Heart left ventricle (tissue), 16 donors: Measurements from ENCODE around the gene INPP5D. TPM values are rescaled to one million over a fixed set of nuclear protein-coding genes. Genes with fewer than 3 reads are reported as not detected.

Source experiments
- ATAC-seq, 4 donors: fragments of 200-7000 bp; cut with Tn5 transposase; one replicate each; pipeline ENCODE4 v1.9.1; 2020 to 2022; ENCODE audit warnings: moderate library complexity in 4 of 4, mild to moderate bottlenecking in 3 of 4, moderate number of reproducible peaks in 1 of 4
- DNase-seq, 5 donors: peaks; one replicate each; pipeline ENCODE4 v3.0.0-alpha.2; 2020
- H3K27ac ChIP-seq, 12 donors: fragments of 200-600 bp; sonication (generic) in 4 of 12; one replicate each; pipeline versions ENCODE4 v1.5.0 to v1.8.0; 2016 to 2022; ENCODE audit warnings: mild to moderate bottlenecking in 2 of 12
- H3K27me3 ChIP-seq, 9 donors: fragments of 200-600 bp; sonication (generic) in 2 of 9; one replicate each; pipeline versions ENCODE4 v1.5.1 to v1.8.0; 2016 to 2022; ENCODE audit warnings: mild to moderate bottlenecking in 3 of 9
- H3K36me3 ChIP-seq, 9 donors: fragments of 200-600 bp; sonication (generic) in 2 of 9; one replicate each; pipeline versions ENCODE4 v1.5.0 to v1.8.0; 2018 to 2022; ENCODE audit warnings: mild to moderate bottlenecking in 2 of 9
- H3K4me1 ChIP-seq, 12 donors: fragments of 200-600 bp; sonication (generic) in 4 of 12; one replicate each; pipeline versions ENCODE4 v1.5.0 to v1.8.0; 2016 to 2022; ENCODE audit warnings: mild to moderate bottlenecking in 3 of 12
- H3K4me3 ChIP-seq, 12 donors: fragments of 200-600 bp; sonication (generic) in 4 of 12; one replicate each; pipeline versions ENCODE4 v1.5.0 to v1.8.0; 2017 to 2022; ENCODE audit warnings: mild to moderate bottlenecking in 9 of 12, moderate library complexity in 4 of 12
- H3K9me3 ChIP-seq, 12 donors: fragments of 200-600 bp; sonication (generic) in 4 of 12; one replicate each; pipeline versions ENCODE4 v1.5.0 to v1.8.0; 2016 to 2022; ENCODE audit warnings: mild to moderate bottlenecking in 1 of 12
- CTCF ChIP-seq, 12 donors: fragments of 200-600 bp; sonication (generic) in 4 of 12; IDR thresholded peaks; one replicate each; pipeline versions ENCODE4 v1.5.0 to v1.8.0; 2018 to 2022; ENCODE audit warnings: antibody characterized with exemption in 12 of 12, mild to moderate bottlenecking in 5 of 12
- POLR2A ChIP-seq, 2 donors: fragments of 450-650 bp; IDR thresholded peaks; one replicate each; pipeline ENCODE4 v1.6.1; 2017; ENCODE audit warnings: antibody characterized with exemption in 2 of 2, mild to moderate bottlenecking in 2 of 2, moderate library complexity in 2 of 2
- WGBS, 4 donors: extraction: QIAGEN DNeasy Blood & Tissue Kit in 2 of 4; methylation state at CpG; one replicate each; pipeline versions ENCODE4 v1.1.5 to v1.1.7; 2013 to 2018; 5-methylcytosine and 5-hydroxymethylcytosine counted together
- intact Hi-C, 10 donors: fragments of 100-400 bp; cut with DNase I; formaldehyde crosslinking; loops; one replicate each; pipeline versions ENCODE4 v1.11.1 to v1.14.2; 2022
- polyA plus RNA-seq, 2 donors: library from polyadenylated mRNA; stranded (reverse); fragments of 200-250 nt; gene quantifications; one replicate each; pipeline ENCODE4 v1.2.3, GENCODE V29; 2013
- total RNA-seq, 9 donors: library from RNA; depleted of rRNA in 2 of 9; stranded (reverse); fragments of >200 nt in 2 of 9; fragmentation: NEBNext Ultra II Directional in 3 of 9; extraction: Animal tissue kit (Norgen Biotek cat#: 25700) in 3 of 9; gene quantifications; one replicate each; pipeline versions ENCODE4 v1.1.0 to v1.2.4, GENCODE V29; 2016 to 2023
- donor health status: ischemic (EF 13 %, LVEDD 7.1; RV severe dilation, severe dysfunction).
- donor health status: healthy with polysubstance abuse.
- donor health status: DM: no; HTN: yes; CAD: no.
- donor health status: DM: no; HTN: no; CAD: no.
- donor health status: ischemic (EF 25% LVEDD 6.9; RV normal size, moderate dysfunction).
- donor health status: ischemic (EF 25% LVEDD 5.7; RV mildly dilated, moderate dysfunction).
- donor health status: healthy.
- donor health status: DM: yes; HTN: yes; CAD: no.
- donor health status: ischemic (EF 35%, LVEDD 5.7; RV mildly dilated, moderate dysfunction).
- donor health status: nonischemic (EF 11% LVEDD 7.7; RV severe dilation, severe dysfunction).
- donor health status: DM: yes; HTN: yes; CAD: no.
- donor health status: PGD.
- donor health status: ischemic (EF 29% LVEDD 5.4; RV normal size, mild dysfunction).
- donor health status: nonischemic (EF 23%, LVEDD 6.1; RV moderate dilation, normal function).

The INPP5D gene
- total and polyA plus RNA-seq, 11 donors: 2.8 to 29.1 (median 4.9) TPM

DNA sequence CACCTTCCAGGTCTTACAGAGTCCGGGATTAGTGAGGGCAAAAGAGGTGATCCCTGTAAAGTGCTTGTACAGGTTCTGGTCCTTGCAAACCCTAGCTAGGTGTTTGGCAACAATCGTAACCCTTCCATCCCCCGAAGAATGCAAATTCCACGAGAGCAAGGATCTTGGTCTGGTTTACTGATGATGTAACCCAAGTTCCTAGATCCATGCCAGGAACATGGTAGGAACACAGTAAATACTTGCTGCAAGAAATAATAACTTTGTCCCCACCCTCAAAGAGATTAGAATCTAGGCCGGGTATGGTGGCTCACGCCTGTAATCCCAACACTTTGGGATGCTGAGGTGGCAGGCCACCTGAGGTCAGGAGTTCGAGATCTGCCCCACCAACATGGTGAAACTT, 34.4 kb upstream of the INPP5D start:
- Histone ChIP-seq H3K27ac (no peak overlapping the region), H3K4me1 (no peaks in the 10 kb centered on the region), H3K27me3 (no peaks in the 10 kb centered on the region), H3K9me3 (no peaks in the 10 kb centered on the region), H3K36me3 (no peaks in the 10 kb centered on the region), H3K4me3 (no peak overlapping the region)
- DNase-seq (no peak), ATAC-seq (no peak)
- intact Hi-C loops: loop anchor here in 2 of 10 donors (10.0 kb wide), 3 partner anchors 141 to 421 kb away; no protein-coding TSS in a partner anchor
- TF ChIP-seq POLR2A (IDR thresholded peaks at IDR 0.05) (no peak), CTCF (IDR thresholded peaks at IDR 0.05) (no peak)
- 76 to 81% (median 79%) methylated on average over 7 of the region's 7 CpGs for WGBS, 4 donors

- H3K4me1 ChIP-seq: no peaks in the 10 kb centered on the region
- TF ChIP-seq CTCF (IDR thresholded peaks at IDR 0.05): no peak
- TF ChIP-seq POLR2A (IDR thresholded peaks at IDR 0.05): no peak
- H3K27me3 ChIP-seq: no peaks in the 10 kb centered on the region
- 78 to 84% (median 80%) methylated on average over 4 of the region's 4 CpGs for WGBS, 4 donors
- no peaks in the 10 kb centered on the region for H3K9me3 ChIP-seq
- no peak overlapping the region for H3K4me3 ChIP-seq
- H3K36me3 ChIP-seq: no peaks in the 10 kb centered on the region
- no peak for ATAC-seq
- H3K27ac ChIP-seq: no peak overlapping the region
- intact Hi-C loops: loop anchor here in 2 of 10 donors (10.0 kb wide), 3 partner anchors 142 to 422 kb away; no protein-coding TSS in a partner anchor
- DNase-seq: no peak
These were observed 33.8 kb upstream of the INPP5D start for GRCh38 chr2:233026198-233026813.

- no peak overlapping the region for H3K27ac ChIP-seq
- DNase-seq: no peak
- intact Hi-C loops: loop anchor here in 2 of 10 donors (10.0 kb wide), 3 partner anchors 145 to 425 kb away; no protein-coding TSS in a partner anchor
- no peaks in the 10 kb centered on the region for H3K9me3 ChIP-seq
- TF ChIP-seq CTCF (IDR thresholded peaks at IDR 0.05) (no peak), POLR2A (IDR thresholded peaks at IDR 0.05) (no peak)
- WGBS, 4 donors: 90 to 97% (median 92%) methylated on average over 9 of the region's 9 CpGs
- ATAC-seq: no peak
- H3K36me3 ChIP-seq: no peaks in the 10 kb centered on the region
- no peaks in the 10 kb centered on the region for H3K4me1 ChIP-seq
- H3K4me3 ChIP-seq: no peak overlapping the region
- H3K27me3 ChIP-seq: no peaks in the 10 kb centered on the region
These were observed 30.8 kb upstream of the INPP5D start for GRCh38 chr2:233029321-233029720.

- intact Hi-C loops: loop anchor here in 1 of 10 donors (10.0 kb wide), 1 partner anchor 177 kb away; no protein-coding TSS in a partner anchor
- 74 to 80% (median 78%) methylated on average over 27 of the region's 27 CpGs for WGBS, 4 donors
- Histone ChIP-seq H3K9me3 (no peaks in the 10 kb centered on the region), H3K27ac (no peak overlapping the region), H3K4me1 (no peaks in the 10 kb centered on the region), H3K36me3 (no peaks in the 10 kb centered on the region), H3K27me3 (no peaks in the 10 kb centered on the region), H3K4me3 (no peak overlapping the region)
- no peak for TF ChIP-seq POLR2A (IDR thresholded peaks at IDR 0.05)
- no peak for TF ChIP-seq CTCF (IDR thresholded peaks at IDR 0.05)
- ATAC-seq (no peak), DNase-seq (no peak)
These were observed 28.3 kb upstream of the INPP5D start for GRCh38 chr2:233031556-233032500.
